HepG2 (cell line): ENCODE measurements around the gene BCL2L1. TPM values are rescaled to one million over a fixed set of nuclear protein-coding genes. Genes with fewer than 3 reads are reported as not detected.

Experiments
- AKAP8 ChIP-seq: sonication (generic); formaldehyde crosslinking; IDR thresholded peaks from 2 replicates; pipeline ENCODE4 v1.5.1; 2020; ENCODE audit warnings: mild to moderate bottlenecking, missing genetic modification reagents
- ARNT ChIP-seq: fragments of 450-650 bp; IDR thresholded peaks from 2 replicates; pipeline ENCODE4 v1.6.1; 2017
- CBX2 ChIP-seq, 2 experiments: fragments of 200-600 bp in 1 of 2; sonication (generic); formaldehyde crosslinking in 1 of 2; IDR thresholded peaks; 2 replicates each; pipeline versions ENCODE4 v1.7.0 to v1.8.1; 2018 to 2022; ENCODE audit warnings: low read depth in 2 of 2, low read length in 1 of 2, mild to moderate bottlenecking in 1 of 2, missing genetic modification reagents in 1 of 2
- CCAR2 ChIP-seq: fragments of 200-400 bp; formaldehyde crosslinking; optimal IDR thresholded peaks from 2 replicates; pipeline ENCODE3; 2018; ENCODE audit warnings: low read depth, mild to moderate bottlenecking, low read length, moderate library complexity
- ISL2 ChIP-seq: sonication (generic); formaldehyde crosslinking; IDR thresholded peaks from 2 replicates; pipeline ENCODE4 v1.5.0; 2020; ENCODE audit warnings: missing genetic modification reagents
- JDP2 ChIP-seq: sonication (generic); formaldehyde crosslinking; IDR thresholded peaks from 2 replicates; pipeline ENCODE4 v1.8.1; 2022; ENCODE audit warnings: missing genetic modification reagents, borderline replicate concordance
- NFIC ChIP-seq: IDR thresholded peaks from 2 replicates; pipeline ENCODE4 v1.6.1; 2012; ENCODE audit warnings: mild to moderate bottlenecking, low read length, inconsistent platforms
- POGK ChIP-seq: sonication (generic); formaldehyde crosslinking; conservative IDR thresholded peaks from 2 replicates; pipeline ENCODE4 v1.8.0; 2022; ENCODE audit warnings: mild to moderate bottlenecking, moderate library complexity, missing genetic modification reagents
- SMARCC2 ChIP-seq: fragments of 450-650 bp; IDR thresholded peaks from 2 replicates; pipeline ENCODE4 v1.6.1; 2017; ENCODE audit warnings: antibody characterized with exemption, mild to moderate bottlenecking
- TBX2 ChIP-seq: sonication (generic); formaldehyde crosslinking; IDR thresholded peaks from 2 replicates; pipeline ENCODE4 v1.5.0; 2020; ENCODE audit warnings: missing genetic modification reagents, mild to moderate bottlenecking, borderline replicate concordance
- ZBTB10 ChIP-seq: sonication (generic); formaldehyde crosslinking; IDR thresholded peaks from 2 replicates; pipeline ENCODE4 v1.4.0; 2020; ENCODE audit warnings: missing genetic modification reagents, borderline replicate concordance
- ZC3H4 ChIP-seq: sonication (generic); formaldehyde crosslinking; IDR thresholded peaks from 2 replicates; pipeline ENCODE4 v1.4.0; 2020; ENCODE audit warnings: missing genetic modification reagents, borderline replicate concordance
- ZEB1 ChIP-seq: IDR thresholded peaks from 2 replicates; pipeline ENCODE4 v1.6.1; 2012; ENCODE audit warnings: mild to moderate bottlenecking, low read depth, inconsistent platforms; ENCODE audit not compliant: insufficient replicate concordance
- ZFP36 ChIP-seq: fragments of 150-350 bp; IDR thresholded peaks from 2 replicates; pipeline ENCODE4 v1.6.1; 2018; ENCODE audit warnings: borderline replicate concordance, low read length, low read depth; ENCODE audit not compliant: partially characterized antibody
- ZMYM4 ChIP-seq: sonication (generic); formaldehyde crosslinking; IDR thresholded peaks from 2 replicates; pipeline ENCODE4 v1.8.1; 2023; ENCODE audit warnings: mild to moderate bottlenecking, missing genetic modification reagents
- ZNF292 ChIP-seq: sonication (generic); formaldehyde crosslinking; IDR thresholded peaks from 2 replicates; pipeline ENCODE4 v1.8.1; 2022; ENCODE audit warnings: mild to moderate bottlenecking, low read depth, missing genetic modification reagents, borderline replicate concordance
- ZNF367 ChIP-seq: sonication (generic); formaldehyde crosslinking; IDR thresholded peaks from 2 replicates; pipeline ENCODE4 v1.4.0; 2020; ENCODE audit warnings: missing genetic modification reagents, borderline replicate concordance
- ZNF451 ChIP-seq: sonication (generic); formaldehyde crosslinking; IDR thresholded peaks from 2 replicates; pipeline ENCODE4 v1.5.0; 2020; ENCODE audit warnings: mild to moderate bottlenecking, missing genetic modification reagents
- ZNF543 ChIP-seq: sonication (generic); formaldehyde crosslinking; IDR thresholded peaks from 2 replicates; pipeline ENCODE4 v1.4.0; 2020; ENCODE audit warnings: mild to moderate bottlenecking, missing genetic modification reagents
- ZNF607 ChIP-seq: sonication (generic); formaldehyde crosslinking; IDR thresholded peaks from 2 replicates; pipeline ENCODE4 v1.5.1; 2020; ENCODE audit warnings: missing genetic modification reagents, mild to moderate bottlenecking, borderline replicate concordance
- ZNF772 ChIP-seq: sonication (generic); formaldehyde crosslinking; IDR thresholded peaks from 2 replicates; pipeline ENCODE4 v1.5.0; 2020; ENCODE audit warnings: mild to moderate bottlenecking, missing genetic modification reagents
- polyA plus RNA-seq, 8 experiments: library from polyadenylated mRNA; depleted of rRNA in 3 of 8; stranded (reverse) in 7 of 8; unstranded in 1 of 8; fragments of >200 nt; fragmentation: Illumina TruSeq in 4 of 8; extraction: Trizol in 4 of 8; gene quantifications; 2 replicates each; pipeline versions ENCODE4 v1.2.1 to v1.2.3, GENCODE V29; 2011 to 2016; ENCODE audit warnings: low read depth in 4 of 8, missing spikeins in 1 of 8, mixed read lengths in 1 of 8; ENCODE audit not compliant: insufficient read depth in 1 of 8
- total RNA-seq, 5 experiments: library from RNA; depleted of rRNA; stranded (reverse); fragments of >200 nt; fragmentation: Illumina TruSeq; extraction: Trizol; gene quantifications; 2 replicates each; pipeline ENCODE4 v1.2.3, GENCODE V29; 2016; ENCODE audit warnings: low read depth in 1 of 5

Gene BCL2L1
- total and polyA plus RNA-seq, 2 of the 13 experiments (the other 11 are each of a cell fraction or from before 2014, with no cell fraction given), result 164 to 258 TPM

- peak; percentile 85 for TF ChIP-seq POGK (CRISPR knock-in tag)
- 0 out of 2 replicates have a peak, but pooled peaks have one; percentile 48 for TF ChIP-seq ZNF543 (CRISPR knock-in tag)
- no peak for TF ChIP-seq ZNF367 (CRISPR knock-in tag)
- peak; percentile 92 for TF ChIP-seq ZEB1
- TF ChIP-seq ZNF772 (CRISPR knock-in tag), result peak; percentile 67
- peak; percentile 93; the same call in 1 of the 2 replicates for TF ChIP-seq ZC3H4 (CRISPR knock-in tag)
- peak; percentile 89; the same call in 1 of the 2 replicates for TF ChIP-seq ZBTB10
- peak; percentile 84; the same call in 1 of the 2 replicates for TF ChIP-seq ZMYM4 (CRISPR knock-in tag)
- peak; percentile 92; the same call in 1 of the 2 replicates for TF ChIP-seq JDP2 (CRISPR knock-in tag)
- TF ChIP-seq SMARCC2, result peak; percentile 10; the same call in 1 of the 2 replicates
- no peak for TF ChIP-seq ZFP36
- TF ChIP-seq AKAP8 (CRISPR knock-in tag), result peak; percentile 89; the same call in 1 of the 2 replicates
- TF ChIP-seq TBX2 (CRISPR knock-in tag), result peak; percentile 96
- no peak for TF ChIP-seq ZNF451 (CRISPR knock-in tag)
- no peak for TF ChIP-seq ZNF607 (CRISPR knock-in tag)
- TF ChIP-seq ZNF292, result peak; percentile 89
- TF ChIP-seq CCAR2, result no peak
- no peak for TF ChIP-seq ARNT
- peak; percentile 99 for TF ChIP-seq ISL2 (CRISPR knock-in tag)
- no peak for TF ChIP-seq CBX2 (IDR thresholded peaks at IDR 0.05; ENCODE audit: low read depth, low read length)
- no peak; the same call in 1 of the 2 replicates for TF ChIP-seq CBX2 (CRISPR knock-in tag; IDR thresholded peaks at IDR 0.05; ENCODE audit: low read depth)
- peak; percentile 99 for TF ChIP-seq NFIC
Observed at GRCh38 chr20:31719644-31720485, 2.8 kb downstream of the BCL2L1 start (continued).
